ENCODE measurements around the gene DECR2. TPM values are rescaled to one million over a fixed set of nuclear protein-coding genes. Genes with fewer than 3 reads are reported as not detected.

DECR2 gene
- total and polyA plus RNA-seq, 2 of the 13 experiments (the other 11 are each of a cell fraction or from before 2014, with no cell fraction given) = 36.3 to 44.6 TPM

DNA sequence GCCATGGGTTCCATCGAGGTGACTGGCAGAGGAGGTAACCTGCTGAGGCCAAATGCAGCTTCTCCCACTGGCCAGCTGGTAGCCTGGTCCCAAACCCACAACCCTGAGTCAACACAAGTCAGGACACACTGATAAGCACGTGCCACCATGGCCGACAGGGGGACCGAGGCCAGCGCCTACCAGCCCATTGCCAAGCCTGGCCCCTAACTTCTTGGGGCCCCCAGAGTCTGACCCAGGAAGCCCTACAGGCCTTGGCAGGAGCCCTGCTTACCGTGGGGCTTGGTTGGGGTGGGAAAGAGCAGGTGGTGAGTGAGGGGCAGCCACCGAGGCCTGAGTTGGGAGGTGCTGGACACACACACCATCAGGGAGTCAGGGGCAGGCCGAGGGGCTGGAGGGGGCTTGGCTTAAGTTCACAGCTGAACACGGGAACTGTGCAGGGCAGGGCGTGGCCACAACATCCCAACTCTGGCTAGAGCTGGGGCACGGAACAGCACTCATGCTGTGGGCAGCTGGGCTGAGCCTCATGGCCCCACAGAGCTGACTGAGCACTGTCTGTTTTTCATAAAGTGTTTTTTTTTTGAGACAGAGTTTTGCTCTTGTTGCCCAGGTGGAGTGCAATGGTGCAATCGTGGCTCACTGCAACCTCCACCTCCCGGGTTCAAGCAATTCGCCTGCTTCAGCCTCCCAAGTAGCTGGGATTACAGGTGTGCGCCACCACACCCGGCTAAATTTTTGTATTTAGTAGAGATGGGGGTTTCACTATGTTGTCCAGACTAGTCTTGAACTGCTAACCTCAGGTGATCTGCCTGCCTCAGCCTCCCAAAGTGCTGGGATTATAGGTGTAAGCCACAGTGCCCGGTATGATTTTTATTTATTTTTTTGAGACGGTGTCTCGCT is 36.8 kb upstream of the DECR2 start (continued):
- TF ChIP-seq, protein P1, sequence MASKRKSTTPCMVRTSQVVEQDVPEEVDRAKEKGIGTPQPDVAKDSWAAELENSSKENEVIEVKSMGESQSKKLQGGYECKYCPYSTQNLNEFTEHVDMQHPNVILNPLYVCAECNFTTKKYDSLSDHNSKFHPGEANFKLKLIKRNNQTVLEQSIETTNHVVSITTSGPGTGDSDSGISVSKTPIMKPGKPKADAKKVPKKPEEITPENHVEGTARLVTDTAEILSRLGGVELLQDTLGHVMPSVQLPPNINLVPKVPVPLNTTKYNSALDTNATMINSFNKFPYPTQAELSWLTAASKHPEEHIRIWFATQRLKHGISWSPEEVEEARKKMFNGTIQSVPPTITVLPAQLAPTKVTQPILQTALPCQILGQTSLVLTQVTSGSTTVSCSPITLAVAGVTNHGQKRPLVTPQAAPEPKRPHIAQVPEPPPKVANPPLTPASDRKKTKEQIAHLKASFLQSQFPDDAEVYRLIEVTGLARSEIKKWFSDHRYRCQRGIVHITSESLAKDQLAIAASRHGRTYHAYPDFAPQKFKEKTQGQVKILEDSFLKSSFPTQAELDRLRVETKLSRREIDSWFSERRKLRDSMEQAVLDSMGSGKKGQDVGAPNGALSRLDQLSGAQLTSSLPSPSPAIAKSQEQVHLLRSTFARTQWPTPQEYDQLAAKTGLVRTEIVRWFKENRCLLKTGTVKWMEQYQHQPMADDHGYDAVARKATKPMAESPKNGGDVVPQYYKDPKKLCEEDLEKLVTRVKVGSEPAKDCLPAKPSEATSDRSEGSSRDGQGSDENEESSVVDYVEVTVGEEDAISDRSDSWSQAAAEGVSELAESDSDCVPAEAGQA (IDR thresholded peaks at IDR 0.05; ENCODE audit: low read depth) = no peak
- TF ChIP-seq, protein P1 (CRISPR knock-in tag; IDR thresholded peaks at IDR 0.05; ENCODE audit: borderline replicate concordance) = no peak
- TF ChIP-seq ZNF605 (CRISPR knock-in tag; IDR thresholded peaks at IDR 0.05) = 0 out of 2 replicates have a peak, but pooled peaks have one; percentile 28
- TF ChIP-seq, protein P2, sequence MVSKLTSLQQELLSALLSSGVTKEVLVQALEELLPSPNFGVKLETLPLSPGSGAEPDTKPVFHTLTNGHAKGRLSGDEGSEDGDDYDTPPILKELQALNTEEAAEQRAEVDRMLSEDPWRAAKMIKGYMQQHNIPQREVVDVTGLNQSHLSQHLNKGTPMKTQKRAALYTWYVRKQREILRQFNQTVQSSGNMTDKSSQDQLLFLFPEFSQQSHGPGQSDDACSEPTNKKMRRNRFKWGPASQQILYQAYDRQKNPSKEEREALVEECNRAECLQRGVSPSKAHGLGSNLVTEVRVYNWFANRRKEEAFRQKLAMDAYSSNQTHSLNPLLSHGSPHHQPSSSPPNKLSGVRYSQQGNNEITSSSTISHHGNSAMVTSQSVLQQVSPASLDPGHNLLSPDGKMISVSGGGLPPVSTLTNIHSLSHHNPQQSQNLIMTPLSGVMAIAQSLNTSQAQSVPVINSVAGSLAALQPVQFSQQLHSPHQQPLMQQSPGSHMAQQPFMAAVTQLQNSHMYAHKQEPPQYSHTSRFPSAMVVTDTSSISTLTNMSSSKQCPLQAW (CRISPR knock-in tag; IDR thresholded peaks at IDR 0.05) = peak; percentile 68; the same call in 1 of the 2 replicates
- TF ChIP-seq, protein P3, sequence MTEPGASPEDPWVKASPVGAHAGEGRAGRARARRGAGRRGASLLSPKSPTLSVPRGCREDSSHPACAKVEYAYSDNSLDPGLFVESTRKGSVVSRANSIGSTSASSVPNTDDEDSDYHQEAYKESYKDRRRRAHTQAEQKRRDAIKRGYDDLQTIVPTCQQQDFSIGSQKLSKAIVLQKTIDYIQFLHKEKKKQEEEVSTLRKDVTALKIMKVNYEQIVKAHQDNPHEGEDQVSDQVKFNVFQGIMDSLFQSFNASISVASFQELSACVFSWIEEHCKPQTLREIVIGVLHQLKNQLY (CRISPR knock-in tag; IDR thresholded peaks at IDR 0.05) = no peak
- TF ChIP-seq, protein P4, sequence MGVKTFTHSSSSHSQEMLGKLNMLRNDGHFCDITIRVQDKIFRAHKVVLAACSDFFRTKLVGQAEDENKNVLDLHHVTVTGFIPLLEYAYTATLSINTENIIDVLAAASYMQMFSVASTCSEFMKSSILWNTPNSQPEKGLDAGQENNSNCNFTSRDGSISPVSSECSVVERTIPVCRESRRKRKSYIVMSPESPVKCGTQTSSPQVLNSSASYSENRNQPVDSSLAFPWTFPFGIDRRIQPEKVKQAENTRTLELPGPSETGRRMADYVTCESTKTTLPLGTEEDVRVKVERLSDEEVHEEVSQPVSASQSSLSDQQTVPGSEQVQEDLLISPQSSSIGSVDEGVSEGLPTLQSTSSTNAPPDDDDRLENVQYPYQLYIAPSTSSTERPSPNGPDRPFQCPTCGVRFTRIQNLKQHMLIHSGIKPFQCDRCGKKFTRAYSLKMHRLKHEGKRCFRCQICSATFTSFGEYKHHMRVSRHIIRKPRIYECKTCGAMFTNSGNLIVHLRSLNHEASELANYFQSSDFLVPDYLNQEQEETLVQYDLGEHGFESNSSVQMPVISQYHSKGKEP (CRISPR knock-in tag; IDR thresholded peaks at IDR 0.05) = no peak
- TF ChIP-seq ZFX (CRISPR knock-in tag; IDR thresholded peaks at IDR 0.05; ENCODE audit: low read depth) = peak; percentile 63
- TF ChIP-seq ARNTL (CRISPR knock-in tag; IDR thresholded peaks at IDR 0.05) = no peak
- no peak for TF ChIP-seq ZNF281 (CRISPR knock-in tag; IDR thresholded peaks at IDR 0.05; ENCODE audit: borderline replicate concordance)
- TF ChIP-seq POLR2A (IDR thresholded peaks at IDR 0.05; ENCODE audit: insufficient read depth in 1 of 2, low read depth in 2 of 2, low read length in 2 of 2) = no peak
- TF ChIP-seq RBM39 (IDR thresholded peaks at IDR 0.05; ENCODE audit: low read depth, low read length, poor library complexity, severe bottlenecking) = no peak
- TF ChIP-seq ZNF644 (CRISPR knock-in tag; IDR thresholded peaks at IDR 0.05; ENCODE audit: low read depth) = no peak
- TF ChIP-seq PRPF4 (IDR thresholded peaks at IDR 0.05; ENCODE audit: low read depth, low read length, poor library complexity, severe bottlenecking) = no peak
- TF ChIP-seq NR2F2 (IDR thresholded peaks at IDR 0.05; ENCODE audit: borderline replicate concordance, low read depth) = no peak

All from HepG2 (cell line).